ENCODE measurements around the gene VPS41.

The VPS41 gene

DNA sequence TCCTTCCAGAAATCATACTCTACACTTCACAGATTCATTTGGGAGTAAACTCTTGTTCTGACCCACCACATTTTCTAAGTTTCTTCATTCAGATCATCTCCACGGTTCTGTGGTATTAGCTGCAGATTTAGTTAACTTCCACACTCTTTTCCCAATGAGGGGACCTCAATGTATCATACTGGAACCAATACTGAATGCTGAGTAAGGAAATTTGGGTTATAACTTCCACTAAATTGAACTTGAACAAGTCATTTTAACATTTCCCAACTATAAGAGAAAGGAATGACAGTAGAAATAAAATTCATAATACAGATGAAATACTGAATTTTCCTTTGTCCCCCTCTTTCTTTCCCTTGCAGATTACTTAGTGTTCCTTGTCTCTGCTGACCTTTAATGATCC, 131.4 kb downstream of the VPS41 start:
- no peak for TF ChIP-seq CTCF (conservative IDR thresholded peaks at IDR 0.05)
- no peak overlapping the region for H3K27ac ChIP-seq

DNA sequence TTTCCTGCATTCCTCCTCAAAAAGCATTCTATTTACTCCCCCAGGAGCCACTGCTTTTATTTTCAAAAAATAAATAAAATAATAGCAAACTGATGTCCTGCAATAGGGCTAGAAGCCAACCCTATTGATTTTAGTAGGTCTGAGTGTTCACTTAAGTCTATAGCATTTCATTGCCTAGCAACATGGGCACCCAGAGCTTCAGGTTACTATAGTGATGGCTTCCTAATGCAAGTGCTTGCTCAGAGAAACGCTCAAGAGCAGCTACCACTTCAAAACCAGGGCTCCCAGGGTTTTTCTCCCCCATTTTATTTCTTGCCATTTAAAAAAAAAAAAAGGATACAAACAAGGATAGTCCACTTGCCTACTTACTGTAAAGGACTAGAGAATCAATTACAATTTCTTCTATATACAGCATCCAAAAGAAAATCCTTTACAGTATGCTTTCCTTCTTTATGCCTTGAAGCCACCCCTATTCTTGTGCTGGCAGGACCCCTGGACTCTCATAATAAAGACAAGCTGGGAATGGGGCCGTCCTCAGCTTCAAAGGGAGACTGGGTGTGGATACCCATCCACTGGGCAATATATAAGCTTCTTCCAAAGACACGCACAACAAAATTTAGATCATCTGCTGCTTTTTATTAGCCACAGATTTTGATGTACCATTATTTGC, 133.3 kb downstream of the VPS41 start:
- H3K27ac ChIP-seq, result peak overlapping the region; percentile 23; the same call in 1 of the 2 replicates
- TF ChIP-seq CTCF (conservative IDR thresholded peaks at IDR 0.05), result no peak

- no peak for TF ChIP-seq CTCF (conservative IDR thresholded peaks at IDR 0.05)
- peak overlapping the region; percentile 23; the same call in 1 of the 2 replicates for H3K27ac ChIP-seq
Observed at GRCh38 chr7:38773430-38773829, 135.6 kb downstream of the VPS41 start.

DNA sequence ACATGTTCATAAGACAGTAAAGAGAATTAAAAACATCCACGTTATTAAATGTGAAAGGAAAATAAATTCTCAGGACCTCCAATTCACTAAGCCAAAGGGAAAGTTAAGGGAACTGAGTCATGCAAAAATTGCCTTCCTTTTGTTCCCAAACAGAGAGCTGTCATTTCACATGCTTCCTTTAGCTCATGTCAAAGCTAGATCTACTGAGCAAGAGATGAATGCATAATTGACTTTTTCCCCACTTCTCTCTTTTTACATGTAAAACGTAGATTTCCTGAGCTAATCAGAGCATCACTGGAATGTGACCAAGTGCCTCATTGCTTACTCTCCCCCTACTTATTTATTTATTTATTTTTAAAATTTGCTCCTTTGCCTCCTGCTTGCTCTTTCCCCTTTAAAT, 148.8 kb downstream of the VPS41 start:
- no peak for TF ChIP-seq CTCF (conservative IDR thresholded peaks at IDR 0.05)
- H3K27ac ChIP-seq, result no peak overlapping the region

DNA sequence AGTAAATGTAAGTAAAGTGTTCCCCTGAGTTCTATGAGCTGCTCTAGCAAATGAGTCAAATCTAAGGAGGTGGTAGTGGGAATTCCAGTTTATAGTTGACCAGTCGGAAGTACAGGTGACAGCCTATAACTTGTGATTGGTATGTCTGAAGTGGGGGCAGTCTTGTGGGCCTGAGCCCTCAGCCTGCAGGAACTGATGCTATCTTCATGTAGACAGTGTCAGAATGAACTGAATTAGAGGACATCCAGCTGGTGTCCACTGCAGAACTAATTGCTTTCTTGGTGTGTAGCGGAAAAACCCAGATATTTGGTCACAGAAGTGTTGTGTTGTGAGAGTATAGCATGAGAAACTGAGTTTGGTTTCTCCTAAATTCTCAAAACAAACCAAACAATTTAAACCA, 150.0 kb downstream of the VPS41 start:
- no peak for TF ChIP-seq CTCF (conservative IDR thresholded peaks at IDR 0.05)
- H3K27ac ChIP-seq, result no peak overlapping the region

DNA sequence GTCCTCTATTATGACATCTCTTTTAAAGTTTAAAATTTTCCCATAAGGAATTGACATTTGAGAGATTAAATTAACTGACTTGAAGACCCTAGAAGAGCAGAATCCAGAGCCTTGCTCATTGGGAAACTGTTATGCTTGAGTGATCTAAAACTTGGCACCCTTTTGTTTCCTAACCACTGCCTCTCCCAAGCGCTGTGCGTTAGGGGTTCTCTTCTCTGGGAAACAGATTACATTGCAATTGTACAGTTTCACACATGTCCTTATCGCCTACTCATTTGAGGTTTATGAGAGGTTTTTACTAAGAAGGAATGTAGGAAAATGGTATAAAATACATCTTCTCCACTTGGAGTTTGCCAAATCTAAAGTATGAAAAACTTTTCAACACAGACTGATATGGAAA, 151.1 kb downstream of the VPS41 start:
- H3K27ac ChIP-seq, result no peak overlapping the region
- no peak for TF ChIP-seq CTCF (conservative IDR thresholded peaks at IDR 0.05)

DNA sequence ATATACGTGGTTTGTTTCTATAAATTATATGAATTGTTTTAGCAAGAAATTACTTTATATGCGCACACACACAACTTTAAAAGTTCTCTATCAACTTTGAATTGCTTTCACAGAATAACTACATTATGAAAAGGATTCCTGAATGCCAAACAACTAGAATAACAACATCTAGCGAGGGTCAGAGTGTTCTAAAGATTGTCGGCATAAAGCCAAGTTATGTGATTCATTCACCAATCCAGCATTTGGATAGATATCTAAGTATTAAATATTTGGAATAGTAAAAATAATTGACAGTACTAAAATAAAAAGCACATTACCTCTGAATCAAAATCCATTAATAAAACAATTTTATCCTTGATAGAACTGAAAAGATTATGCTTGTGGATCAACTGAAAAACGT, 152.5 kb downstream of the VPS41 start:
- no peak overlapping the region for H3K27ac ChIP-seq
- no peak for TF ChIP-seq CTCF (conservative IDR thresholded peaks at IDR 0.05)
